ENCODE measurements around the gene OR2M7. TPM values are rescaled to one million over a fixed set of nuclear protein-coding genes. Genes with fewer than 3 reads are reported as not detected.

Gene OR2M7
- total RNA-seq, 4 donors from 2014 or later = not detected

DNA sequence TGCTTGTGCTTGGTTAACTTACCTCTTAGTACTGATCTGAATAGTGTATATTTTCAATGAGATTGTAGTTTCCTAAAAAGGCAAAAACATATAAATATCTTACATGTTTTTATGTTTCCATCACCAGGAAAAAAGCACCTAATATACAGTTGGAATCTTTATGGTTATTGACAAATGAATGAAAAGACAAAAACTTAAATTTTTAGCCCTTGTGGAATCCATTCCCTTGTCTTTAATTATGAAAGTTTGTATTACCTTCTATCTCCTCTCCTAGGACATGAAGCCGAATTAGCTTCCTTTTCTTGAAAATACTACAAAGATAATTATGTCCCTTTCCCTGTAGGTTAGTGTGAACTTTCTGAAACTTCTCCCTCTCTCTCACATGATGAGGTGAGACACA, 21.0 kb downstream of the OR2M7 start, which contains the start of gene OR2T12:
Gene OR2T12, minus strand, starts transcription at position 101 of the 400 bp plus-strand sequence. CDS start 7,846 bp downstream, outside the sequence.
- no peak for DNase-seq (ENCODE audit: low spot score in 2 of 2)
- WGBS, 2 donors = 70 to 93% methylated on average over 1 of the region's 1 CpG
- no peak within 1 kb of the TSS for H3K4me3 ChIP-seq (ENCODE audit: low read depth, poor library complexity, severe bottlenecking)
- intact Hi-C loops (cut with DNase I; ENCODE audit: low total_unique reads) = no loop called here
- no peak for TF ChIP-seq POLR2A (IDR thresholded peaks at IDR 0.05)
- TF ChIP-seq, protein P1, sequence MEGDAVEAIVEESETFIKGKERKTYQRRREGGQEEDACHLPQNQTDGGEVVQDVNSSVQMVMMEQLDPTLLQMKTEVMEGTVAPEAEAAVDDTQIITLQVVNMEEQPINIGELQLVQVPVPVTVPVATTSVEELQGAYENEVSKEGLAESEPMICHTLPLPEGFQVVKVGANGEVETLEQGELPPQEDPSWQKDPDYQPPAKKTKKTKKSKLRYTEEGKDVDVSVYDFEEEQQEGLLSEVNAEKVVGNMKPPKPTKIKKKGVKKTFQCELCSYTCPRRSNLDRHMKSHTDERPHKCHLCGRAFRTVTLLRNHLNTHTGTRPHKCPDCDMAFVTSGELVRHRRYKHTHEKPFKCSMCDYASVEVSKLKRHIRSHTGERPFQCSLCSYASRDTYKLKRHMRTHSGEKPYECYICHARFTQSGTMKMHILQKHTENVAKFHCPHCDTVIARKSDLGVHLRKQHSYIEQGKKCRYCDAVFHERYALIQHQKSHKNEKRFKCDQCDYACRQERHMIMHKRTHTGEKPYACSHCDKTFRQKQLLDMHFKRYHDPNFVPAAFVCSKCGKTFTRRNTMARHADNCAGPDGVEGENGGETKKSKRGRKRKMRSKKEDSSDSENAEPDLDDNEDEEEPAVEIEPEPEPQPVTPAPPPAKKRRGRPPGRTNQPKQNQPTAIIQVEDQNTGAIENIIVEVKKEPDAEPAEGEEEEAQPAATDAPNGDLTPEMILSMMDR (IDR thresholded peaks at IDR 0.05) = no peak

DNA sequence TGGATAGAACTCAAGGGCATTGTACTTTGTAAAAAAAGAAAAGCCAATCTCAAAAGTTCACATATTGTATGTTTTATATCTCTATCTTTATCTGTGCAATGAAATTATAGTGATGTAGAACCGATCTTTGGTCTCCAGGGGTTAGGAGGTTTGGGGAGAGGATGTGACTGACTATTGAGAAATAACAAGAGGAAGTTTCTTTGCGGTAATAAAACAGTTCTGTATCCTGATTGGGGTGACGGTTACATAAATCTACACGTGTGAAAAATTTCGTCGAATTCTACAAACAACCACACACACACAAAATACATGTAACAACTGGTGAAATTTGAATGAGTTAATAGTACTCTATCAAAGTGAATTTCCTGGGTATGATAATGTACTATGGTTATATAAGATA, 36.0 kb downstream of the OR2M7 start:
- intact Hi-C loops (cut with DNase I; ENCODE audit: low total_unique reads) = no loop called here
- WGBS, 2 donors = 49 to 56% methylated on average over 6 of the region's 6 CpGs
- H3K4me3 ChIP-seq (ENCODE audit: low read depth, poor library complexity, severe bottlenecking) = no peak overlapping the region
- TF ChIP-seq, protein P1 (IDR thresholded peaks at IDR 0.05) = no peak
- TF ChIP-seq POLR2A (IDR thresholded peaks at IDR 0.05) = no peak
- DNase-seq (ENCODE audit: low spot score in 2 of 2) = no peak

DNA sequence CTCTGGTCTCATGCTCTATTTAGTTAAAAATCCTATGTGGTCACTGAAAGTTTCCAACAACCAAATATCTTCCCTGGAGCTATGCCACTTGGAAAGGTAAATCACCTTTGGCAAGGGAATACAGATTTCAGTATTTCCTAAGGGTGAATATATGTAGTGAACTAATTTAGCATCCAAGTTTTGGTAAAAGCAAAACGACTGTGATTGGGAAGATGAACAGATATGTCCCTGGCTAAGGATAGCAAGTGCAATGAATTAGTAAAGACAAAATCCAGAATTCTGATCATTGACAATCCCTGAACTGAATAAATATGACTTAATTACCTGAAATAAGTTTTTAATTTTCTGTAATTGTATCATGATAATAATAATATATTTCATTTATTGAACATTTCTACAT, 46.5 kb downstream of the OR2M7 start, which contains the start of gene OR2T33:
Gene OR2T33, minus strand, starts transcription at position 101 of the 400 bp plus-strand sequence. CDS start 4,162 bp downstream, outside the sequence.
- intact Hi-C loops (cut with DNase I; ENCODE audit: low total_unique reads) = no loop called here
- DNase-seq (ENCODE audit: low spot score in 2 of 2) = no peak
- TF ChIP-seq, protein P1 (IDR thresholded peaks at IDR 0.05) = no peak
- TF ChIP-seq POLR2A (IDR thresholded peaks at IDR 0.05) = no peak
- H3K4me3 ChIP-seq (ENCODE audit: low read depth, poor library complexity, severe bottlenecking) = no peak within 1 kb of the TSS
- 39% methylated on average over 1 of the region's 1 CpG for WGBS, 2 donors

Other genes with a start within 250 kb of the OR2M7 start
- gene OR2L13, start 229.4 kb downstream of the OR2M7 start, total RNA-seq = not detected
- gene OR2M5, start 179.4 kb downstream of the OR2M7 start, total RNA-seq = not detected
- gene OR2M2, start 149.7 kb downstream of the OR2M7 start, total RNA-seq = not detected
- not detected for gene OR2M3, start 127.3 kb downstream of the OR2M7 start, total RNA-seq
- not detected for gene OR2M4, start 93.2 kb downstream of the OR2M7 start, total RNA-seq
- gene OR2T33, start 46.6 kb downstream of the OR2M7 start, total RNA-seq = not detected
- gene OR2T12, start 21.1 kb downstream of the OR2M7 start, total RNA-seq = not detected
- not detected for gene OR14C36, start 24.2 kb upstream of the OR2M7 start, total RNA-seq
- not detected for gene OR2T4, start 37.1 kb upstream of the OR2M7 start, total RNA-seq
- not detected for gene OR2T6, start 51.2 kb upstream of the OR2M7 start, total RNA-seq
- gene OR2T1, start 78.5 kb upstream of the OR2M7 start, total RNA-seq = not detected
- gene OR2T2, start 121.1 kb upstream of the OR2M7 start, total RNA-seq = not detected
- gene OR2T3, start 148.8 kb upstream of the OR2M7 start, total RNA-seq = not detected
- gene OR2T5, start 164.0 kb upstream of the OR2M7 start, total RNA-seq = not detected
- not detected for gene OR2G6, start 183.5 kb upstream of the OR2M7 start, total RNA-seq
- gene OR2T29, start 238.2 kb upstream of the OR2M7 start, total RNA-seq = under 1 TPM in 1 of 4 donors, not detected in 3; 0.49 TPM